Prostate gland (tissue), 2 donors: ENCODE data around the gene ST8SIA6. TPM values are rescaled to one million over a fixed set of nuclear protein-coding genes. Genes with fewer than 3 reads are reported as not detected.

Experiments used
- DNase-seq: peaks from one replicate; pipeline ENCODE4 v3.0.0-alpha.2; 2019; ENCODE audit warnings: low spot score
- H3K27ac ChIP-seq, 2 donors: fragments of 200-600 bp; sonication (generic); 2 replicates each; pipeline ENCODE4 v1.5.1; 2017 to 2019
- H3K27me3 ChIP-seq: fragments of 200-600 bp; sonication (generic); replicated peaks from 2 replicates; pipeline ENCODE4 v1.5.1; 2019; ENCODE audit not compliant: insufficient read depth
- H3K36me3 ChIP-seq, 2 donors: fragments of 200-600 bp; sonication (generic); 1 replicate in 1 of 2; 2 replicates in 1 of 2; pipeline versions ENCODE4 v1.5.1 to v1.8.1; 2017 to 2019
- H3K4me1 ChIP-seq: fragments of 200-600 bp; sonication (generic); replicated peaks from 2 replicates; pipeline ENCODE4 v1.5.1; 2019
- H3K4me3 ChIP-seq, 2 donors: fragments of 200-600 bp; sonication (generic); 2 replicates each; pipeline ENCODE4 v1.5.1; 2017 to 2019
- H3K9me3 ChIP-seq: fragments of 200-600 bp; sonication (generic); 2 replicates; pipeline ENCODE4 v1.5.1; 2017
- POLR2A ChIP-seq: fragments of 450-650 bp; IDR thresholded peaks from one replicate; pipeline ENCODE4 v1.6.1; 2016; ENCODE audit warnings: antibody characterized with exemption, mild to moderate bottlenecking
- POLR2AphosphoS5 ChIP-seq: sonication (generic); formaldehyde crosslinking; IDR thresholded peaks from one replicate; pipeline ENCODE4 v1.6.1; 2017; ENCODE audit warnings: antibody characterized with exemption
- WGBS: methylation state at CpG from one replicate; pipeline ENCODE4 v1.1.5; 2018; 5-methylcytosine and 5-hydroxymethylcytosine counted together
- intact Hi-C: fragments of 100-400 bp; cut with DNase I; formaldehyde crosslinking; loops from one replicate; pipeline ENCODE4 v1.14.2; 2022
- total RNA-seq, 2 donors: library from RNA; depleted of rRNA; stranded (reverse); fragments of >200 nt; gene quantifications; one replicate each; pipeline ENCODE4 v1.1.0, GENCODE V29; 2016
- TF ChIP-seq, protein P1 (sequence below), 4 experiments: fragments of 200-600 bp in 2 of 4; fragments of 450-650 bp in 2 of 4; sonication (generic) in 2 of 4; IDR thresholded peaks; 1 replicate in 3 of 4; 2 replicates in 1 of 4; pipeline ENCODE4 v1.5.1; 2016 to 2019; ENCODE audit warnings: antibody characterized with exemption in 4 of 4, mild to moderate bottlenecking in 2 of 4, moderate library complexity in 2 of 4

Gene ST8SIA6
- total RNA-seq, 2 donors from 2014 or later = 1.1 to 5.6 TPM

DNA sequence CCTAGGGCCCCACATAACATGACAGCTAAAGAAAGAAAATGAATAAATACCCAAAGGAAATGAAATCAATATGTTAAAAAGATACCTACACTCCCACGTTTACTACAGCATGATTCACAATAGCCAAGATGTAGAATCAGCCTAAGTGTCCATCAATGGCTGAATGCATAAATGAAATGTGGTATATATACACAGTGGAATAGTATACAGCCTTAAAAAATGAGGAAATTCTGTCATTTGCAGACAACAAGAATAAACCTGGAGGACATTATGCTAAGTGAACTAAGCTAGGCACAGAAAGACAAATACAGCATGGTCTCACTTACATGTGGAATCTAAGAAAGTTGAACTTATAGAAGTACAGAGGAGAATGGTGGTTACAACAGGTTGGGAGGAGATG lies 102.9 kb downstream of the ST8SIA6 start:
- no peak for DNase-seq
- 82% methylated on average over 1 of the region's 1 CpG for WGBS
- H3K27ac ChIP-seq = no peak overlapping the region
- intact Hi-C loops = no loop called here
- no peaks in the 10 kb centered on the region for H3K4me1 ChIP-seq
- no peak overlapping the region for H3K4me3 ChIP-seq
- H3K9me3 ChIP-seq = no peaks in the 10 kb centered on the region
- H3K27me3 ChIP-seq = no peaks in the 10 kb centered on the region
- TF ChIP-seq POLR2AphosphoS5 (no peak), POLR2A (no peak)
- TF ChIP-seq, protein P1, sequence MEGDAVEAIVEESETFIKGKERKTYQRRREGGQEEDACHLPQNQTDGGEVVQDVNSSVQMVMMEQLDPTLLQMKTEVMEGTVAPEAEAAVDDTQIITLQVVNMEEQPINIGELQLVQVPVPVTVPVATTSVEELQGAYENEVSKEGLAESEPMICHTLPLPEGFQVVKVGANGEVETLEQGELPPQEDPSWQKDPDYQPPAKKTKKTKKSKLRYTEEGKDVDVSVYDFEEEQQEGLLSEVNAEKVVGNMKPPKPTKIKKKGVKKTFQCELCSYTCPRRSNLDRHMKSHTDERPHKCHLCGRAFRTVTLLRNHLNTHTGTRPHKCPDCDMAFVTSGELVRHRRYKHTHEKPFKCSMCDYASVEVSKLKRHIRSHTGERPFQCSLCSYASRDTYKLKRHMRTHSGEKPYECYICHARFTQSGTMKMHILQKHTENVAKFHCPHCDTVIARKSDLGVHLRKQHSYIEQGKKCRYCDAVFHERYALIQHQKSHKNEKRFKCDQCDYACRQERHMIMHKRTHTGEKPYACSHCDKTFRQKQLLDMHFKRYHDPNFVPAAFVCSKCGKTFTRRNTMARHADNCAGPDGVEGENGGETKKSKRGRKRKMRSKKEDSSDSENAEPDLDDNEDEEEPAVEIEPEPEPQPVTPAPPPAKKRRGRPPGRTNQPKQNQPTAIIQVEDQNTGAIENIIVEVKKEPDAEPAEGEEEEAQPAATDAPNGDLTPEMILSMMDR (IDR thresholded peaks at IDR 0.05) = no peak
- H3K36me3 ChIP-seq = no peaks in the 10 kb centered on the region

DNA sequence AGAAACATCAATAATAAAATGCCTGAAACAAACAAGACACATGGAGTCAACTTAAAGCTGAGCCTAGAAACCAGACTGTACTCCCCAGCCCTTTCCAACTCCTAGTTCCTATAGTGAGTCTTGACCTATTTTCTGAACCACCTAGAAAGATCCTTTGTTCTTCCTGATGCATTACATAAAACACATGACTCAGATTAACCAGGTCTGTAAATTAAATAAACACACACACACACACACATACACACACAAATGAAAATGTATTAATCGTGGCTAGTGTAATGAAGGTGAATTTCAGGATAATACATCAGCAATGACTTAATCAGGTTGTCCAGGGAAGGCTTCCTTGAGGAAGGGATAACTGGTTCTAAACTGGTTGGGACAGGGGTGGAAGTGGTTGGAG lies 104.7 kb downstream of the ST8SIA6 start:
- Histone ChIP-seq H3K27ac (no peak overlapping the region), H3K4me1 (no peaks in the 10 kb centered on the region), H3K9me3 (no peaks in the 10 kb centered on the region), H3K4me3 (no peak overlapping the region), H3K27me3 (no peaks in the 10 kb centered on the region), H3K36me3 (no peaks in the 10 kb centered on the region)
- intact Hi-C loops = no loop called here
- TF ChIP-seq POLR2AphosphoS5 (no peak), POLR2A (no peak)
- TF ChIP-seq, protein P1 (IDR thresholded peaks at IDR 0.05) = no peak
- no peak for DNase-seq
- 50% methylated on average over 1 of the region's 1 CpG for WGBS

DNA sequence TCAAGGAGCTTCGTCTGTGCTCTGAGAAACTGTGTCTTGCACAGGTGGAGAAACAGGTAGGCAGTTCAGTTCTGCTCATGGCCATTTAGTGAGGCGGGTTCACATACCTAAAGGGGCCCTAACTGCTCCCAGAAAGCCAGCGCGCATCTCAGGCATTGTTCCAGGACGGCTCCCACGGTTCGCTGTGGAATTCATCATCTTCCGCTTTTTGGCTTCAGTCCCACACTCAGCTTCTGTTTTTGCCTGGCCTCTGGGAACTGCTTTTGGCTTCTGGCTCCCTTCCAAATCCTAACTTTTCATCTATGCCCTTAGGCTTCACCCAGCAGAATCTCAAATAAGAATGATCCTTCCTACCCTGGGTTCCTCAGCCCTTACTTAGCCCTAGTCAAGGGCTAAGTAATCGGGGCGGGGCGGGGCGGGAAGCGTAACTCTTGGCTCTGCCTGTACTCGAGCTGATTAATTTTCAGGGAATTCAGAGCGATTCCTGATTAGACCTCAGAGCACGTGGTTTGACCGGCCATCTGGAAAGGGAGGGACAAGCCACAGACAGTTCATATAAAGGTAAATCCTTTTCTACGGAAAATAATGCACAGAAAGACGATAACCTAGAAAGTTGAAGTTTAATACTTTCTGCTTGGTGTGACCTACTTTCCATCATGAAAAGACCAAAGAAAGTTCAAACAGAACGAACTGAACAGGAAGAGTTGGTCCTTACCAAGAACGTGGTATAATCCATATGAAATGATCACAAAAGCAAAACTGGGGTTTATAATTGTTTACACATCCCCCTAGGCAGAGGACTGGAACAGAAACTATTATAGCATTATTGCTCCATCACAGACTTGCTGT lies 105.7 kb downstream of the ST8SIA6 start:
- WGBS = 31% methylated on average over 21 of the region's 21 CpGs
- no peaks in the 10 kb centered on the region for H3K27me3 ChIP-seq
- H3K4me1 ChIP-seq = no peaks in the 10 kb centered on the region
- peak; percentile 12 for DNase-seq
- H3K9me3 ChIP-seq = no peaks in the 10 kb centered on the region
- peak overlapping the region in 1 of 2 donors; percentile 3 for H3K27ac ChIP-seq
- TF ChIP-seq POLR2A = no peak
- TF ChIP-seq, protein P1 (IDR thresholded peaks at IDR 0.05) = no peak
- TF ChIP-seq POLR2AphosphoS5 = no peak
- no peaks in the 10 kb centered on the region for H3K36me3 ChIP-seq
- intact Hi-C loops = no loop called here
- H3K4me3 ChIP-seq = no peak overlapping the region

DNA sequence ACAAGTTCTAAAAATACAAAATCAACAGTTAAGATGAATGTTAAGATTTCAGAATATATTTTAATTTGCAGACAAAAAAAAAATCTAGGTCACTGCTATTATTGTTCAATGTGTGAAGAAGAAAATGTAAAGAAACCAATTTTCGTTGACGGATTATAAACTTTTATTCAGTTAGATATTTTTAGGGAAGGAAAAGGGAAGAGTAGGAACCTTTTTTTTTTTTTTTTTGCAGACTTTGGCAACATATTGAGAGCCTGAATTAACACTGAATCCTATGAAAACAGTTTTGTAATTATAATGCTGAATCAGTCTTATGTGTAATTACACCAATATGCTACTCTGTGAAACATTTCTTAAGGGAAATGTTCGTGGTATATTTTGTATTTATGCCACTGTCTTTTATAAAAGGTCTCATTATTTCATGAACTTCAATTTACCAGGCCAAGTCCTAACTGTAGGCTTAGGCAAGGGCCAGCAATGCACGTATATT lies 106.3 kb downstream of the ST8SIA6 start:
- DNase-seq = no peak
- Histone ChIP-seq H3K27ac (peak overlapping the region in 1 of 2 donors; percentile 3), H3K36me3 (no peaks in the 10 kb centered on the region), H3K4me3 (no peak overlapping the region), H3K9me3 (no peaks in the 10 kb centered on the region), H3K4me1 (no peaks in the 10 kb centered on the region), H3K27me3 (no peaks in the 10 kb centered on the region)
- WGBS = 30% methylated on average over 4 of the region's 4 CpGs
- intact Hi-C loops = no loop called here
- TF ChIP-seq POLR2AphosphoS5 (no peak), POLR2A (no peak)
- TF ChIP-seq, protein P1 (IDR thresholded peaks at IDR 0.05) = no peak

DNA sequence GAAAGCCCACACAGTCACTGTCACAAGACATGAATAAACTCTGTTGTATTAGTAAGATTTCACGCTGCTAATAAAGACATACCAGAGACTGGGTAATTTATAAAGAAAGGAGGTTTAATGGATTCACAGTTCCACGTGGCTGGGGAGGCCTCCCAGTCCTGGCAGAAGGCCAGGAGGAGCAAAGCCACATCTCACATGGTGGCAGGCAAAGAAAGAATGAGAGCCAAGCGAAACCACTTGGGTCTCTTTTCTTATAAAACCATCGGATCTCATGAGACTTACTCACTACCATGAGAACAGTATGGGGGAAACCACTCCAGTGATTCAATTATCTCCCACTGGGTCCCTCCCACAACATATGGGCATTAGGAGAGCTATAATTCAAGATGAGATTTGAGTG lies 110.2 kb downstream of the ST8SIA6 start:
- no peak for TF ChIP-seq POLR2A
- TF ChIP-seq, protein P1 (IDR thresholded peaks at IDR 0.05) = no peak

More for the DNA sequence above, 110.2 kb downstream of the ST8SIA6 start:
- no peak for DNase-seq
- H3K36me3 ChIP-seq = no peaks in the 10 kb centered on the region
- no peak overlapping the region for H3K27ac ChIP-seq
- intact Hi-C loops = no loop called here
- H3K9me3 ChIP-seq = no peaks in the 10 kb centered on the region
- H3K4me1 ChIP-seq = no peaks in the 10 kb centered on the region
- H3K4me3 ChIP-seq = no peak overlapping the region
- WGBS = 52% methylated on average over 4 of the region's 4 CpGs
- H3K27me3 ChIP-seq = no peaks in the 10 kb centered on the region
